UCSD-AML1 (cell line): ENCODE results near the gene KRI1.
A peak's percentile ranks its signal among the peaks of the same experiment; 100 is the strongest.

Source experiments
- DNase-seq: peaks from one replicate; lab custom pipeline; 2025; ENCODE audit not compliant: unreplicated experiment; lab: John Stamatoyannopoulos, UW

The KRI1 gene

GRCh38 chr19:10565567-10566407, at the start of gene KRI1:
KRI1 (minus strand) TSS chr19:10566010; CDS start chr19:10565999, 11 bp downstream.
- peak; percentile 100 for DNase-seq

GRCh38 chr19:10612499-10613119, 46.8 kb upstream of the KRI1 start:
- no peak for DNase-seq

DNA sequence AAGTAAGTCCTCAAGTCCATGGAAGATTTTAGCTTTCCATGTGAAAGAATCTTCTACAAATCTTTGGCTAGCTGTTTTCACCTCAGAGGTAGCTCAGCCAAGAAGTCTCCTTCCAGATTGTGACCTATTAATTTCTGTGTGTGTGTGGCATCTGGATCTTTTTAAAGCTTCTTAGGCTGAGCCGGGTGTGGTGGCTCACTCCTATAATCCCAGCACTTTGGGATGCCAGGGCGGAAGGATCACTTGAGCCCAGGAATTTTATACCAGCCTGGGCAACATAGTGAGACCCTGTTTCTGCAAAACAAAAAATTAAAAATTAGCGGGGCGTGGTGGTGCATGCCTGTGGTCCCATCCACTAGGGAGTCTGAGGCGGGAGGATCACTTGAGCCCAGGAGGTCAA, 46.1 kb upstream of the KRI1 start:
- no peak for DNase-seq

GRCh38 chr19:10604460-10604980, 38.7 kb upstream of the KRI1 start:
- DNase-seq, result peak; percentile 51

GRCh38 chr19:10603873-10604459, 38.2 kb upstream of the KRI1 start:
- DNase-seq, result peak; percentile 51

DNA sequence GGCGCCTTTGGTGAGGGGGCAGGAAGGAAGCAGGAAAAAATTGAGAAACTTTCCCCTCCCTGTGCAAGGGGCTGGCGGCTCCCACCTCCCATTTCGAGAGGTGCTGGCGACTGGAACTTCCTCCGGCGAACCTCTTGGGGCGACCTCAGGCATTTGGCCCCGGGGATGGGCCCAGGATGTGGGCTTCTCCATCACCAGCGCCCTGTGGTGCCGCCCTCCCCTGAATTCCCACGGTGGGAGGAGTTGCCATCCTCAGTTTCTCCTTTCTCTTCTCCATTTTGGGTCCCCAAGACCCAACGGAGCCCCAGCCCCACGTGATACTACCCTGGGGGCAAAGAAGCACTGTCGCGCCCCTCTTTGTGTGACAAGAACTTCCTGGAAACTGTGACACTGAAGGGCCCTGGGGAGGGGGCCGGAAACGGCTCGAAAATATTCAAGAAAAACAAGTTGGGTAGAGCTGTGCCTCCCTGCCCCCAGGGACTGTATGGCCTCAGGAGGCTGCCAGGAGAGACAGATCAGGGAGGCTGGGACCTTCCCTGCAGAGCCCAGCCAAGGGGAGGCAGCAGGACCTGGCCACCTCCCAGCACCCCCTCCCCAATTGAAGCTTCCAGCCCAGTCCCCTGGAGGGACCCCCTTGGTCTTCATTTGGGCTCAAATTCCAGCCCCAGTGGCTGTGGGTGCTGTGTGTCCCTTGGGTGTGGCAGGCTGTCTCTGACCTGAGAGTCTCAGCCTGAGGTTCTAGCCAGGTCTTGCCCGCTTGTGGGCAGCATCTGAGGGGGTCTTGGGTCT, 37.5 kb upstream of the KRI1 start:
- peak; percentile 72 for DNase-seq

DNA sequence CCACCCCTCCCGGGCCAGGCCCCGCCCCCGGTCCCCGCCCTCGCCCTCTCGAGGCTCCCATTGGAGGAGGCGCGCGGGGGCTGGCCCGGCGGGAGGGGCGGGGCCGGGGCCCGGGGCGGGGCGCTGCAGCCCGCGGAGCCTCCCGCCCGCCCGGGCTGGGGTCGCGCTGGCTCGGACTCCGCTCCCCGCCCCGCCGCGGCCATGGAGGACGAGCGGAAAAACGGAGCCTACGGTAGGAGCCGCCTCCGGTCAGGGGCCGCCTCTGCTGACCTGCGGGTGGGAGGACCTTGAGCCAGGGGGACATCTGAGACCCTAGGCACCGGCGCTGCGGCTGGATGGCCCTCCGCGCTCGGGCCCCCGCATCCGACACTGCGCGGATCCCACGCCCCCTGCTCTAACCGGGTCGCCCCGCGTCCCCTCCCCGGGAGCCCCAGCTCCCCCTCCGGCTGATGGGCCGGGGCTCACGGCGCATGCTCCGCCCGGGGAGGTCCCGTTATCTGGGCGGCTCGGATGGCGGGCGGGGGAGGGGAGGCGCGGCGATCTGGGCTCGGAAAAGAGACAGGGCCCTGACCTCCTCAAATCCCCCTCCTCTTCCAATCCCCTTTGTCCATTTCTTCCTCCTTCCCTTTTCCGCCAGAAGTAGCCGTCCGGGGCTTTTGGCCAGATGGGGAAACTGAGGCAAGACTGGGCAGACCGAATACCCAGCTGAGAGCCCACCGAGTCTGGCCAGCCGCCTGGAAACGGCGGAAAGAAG, 36.7 kb upstream of the KRI1 start:
- DNase-seq, result peak; percentile 88

GRCh38 chr19:10601999-10602329, 36.2 kb upstream of the KRI1 start:
- DNase-seq, result no peak

DNA sequence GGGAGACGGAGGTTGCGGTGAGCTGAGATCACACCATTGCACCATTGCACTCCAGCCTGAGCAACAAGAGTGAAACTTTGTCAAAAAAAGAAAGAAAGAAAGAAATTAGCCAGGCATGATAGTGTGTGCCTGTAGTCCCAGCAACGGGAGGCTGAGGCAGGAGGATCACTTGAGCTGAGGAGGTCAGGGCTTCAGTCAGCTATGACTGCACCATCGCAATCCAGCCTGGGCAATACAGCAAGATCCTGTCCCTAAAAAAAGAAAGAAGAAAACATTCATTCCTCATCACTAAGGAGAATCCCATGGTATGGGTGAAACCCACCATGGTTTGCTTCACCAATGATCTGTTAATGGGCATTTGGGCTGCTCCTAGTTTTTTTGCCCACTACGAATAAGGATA, 34.3 kb upstream of the KRI1 start:
- no peak for DNase-seq

DNA sequence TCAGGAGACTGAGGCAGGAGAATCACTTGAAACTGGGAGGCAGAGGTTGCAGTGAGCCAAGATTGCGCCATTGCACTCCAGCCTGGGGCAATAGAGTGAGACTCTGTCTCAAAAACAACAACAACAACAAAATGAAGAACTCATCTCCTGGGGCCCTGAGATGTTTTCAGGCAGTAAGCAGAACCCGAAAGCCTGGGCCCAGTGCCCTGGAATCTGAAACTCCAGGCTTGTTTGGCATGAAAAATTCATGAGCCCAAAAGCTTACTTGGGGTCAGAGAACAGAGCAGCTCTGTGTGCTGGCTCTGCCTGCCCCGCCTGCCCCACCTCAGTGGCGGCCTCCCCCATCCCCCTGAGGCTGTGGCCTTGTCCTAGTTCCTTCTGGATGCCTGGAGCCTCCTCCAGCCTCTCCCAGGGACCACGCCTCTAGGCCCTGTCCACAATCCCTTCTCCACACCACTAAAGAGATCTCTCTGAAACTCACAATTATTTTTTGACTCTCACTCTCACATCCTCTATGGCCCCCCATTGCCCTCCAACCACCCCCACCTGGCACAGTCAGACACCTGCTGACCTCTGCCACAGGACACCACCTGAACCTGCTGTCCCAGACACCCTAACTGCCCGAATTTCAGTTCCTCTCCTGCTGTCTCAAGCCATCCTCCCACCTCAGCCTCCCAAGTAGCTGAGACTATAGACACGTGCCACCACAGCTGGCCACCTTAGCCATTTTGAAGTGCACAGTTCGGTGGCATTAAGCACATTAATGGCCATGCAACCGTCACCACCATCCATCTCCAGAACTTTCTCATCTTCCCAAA, 28.2 kb upstream of the KRI1 start:
- DNase-seq, result no peak

- DNase-seq, result no peak
These were observed 27.3 kb upstream of the KRI1 start for GRCh38 chr19:10593148-10593547.

DNA sequence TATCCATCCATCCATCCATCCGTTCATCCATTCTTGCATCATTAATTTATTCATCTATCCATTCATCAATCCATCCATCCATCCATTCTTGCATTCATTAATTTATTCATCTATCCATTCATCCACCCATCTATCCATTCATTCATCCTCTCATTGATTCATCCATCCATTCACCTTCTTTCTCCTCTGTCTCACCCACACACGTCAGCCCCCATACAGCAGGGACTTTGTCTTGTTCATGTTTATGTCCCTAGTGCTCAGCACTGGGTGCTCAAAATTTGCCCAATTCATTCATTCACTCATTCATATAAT, 22.0 kb upstream of the KRI1 start:
- no peak for DNase-seq

- DNase-seq, result no peak
These were observed 21.4 kb upstream of the KRI1 start, which contains the start of gene AP1M2 for GRCh38 chr19:10587022-10587838. AP1M2 (minus strand) TSS chr19:10587312; CDS start chr19:10587231, 81 bp downstream.

- no peak for DNase-seq
These were observed 20.6 kb upstream of the KRI1 start for GRCh38 chr19:10586396-10586795.

- no peak for DNase-seq
These were observed 17.4 kb upstream of the KRI1 start for GRCh38 chr19:10583036-10583776.

DNA sequence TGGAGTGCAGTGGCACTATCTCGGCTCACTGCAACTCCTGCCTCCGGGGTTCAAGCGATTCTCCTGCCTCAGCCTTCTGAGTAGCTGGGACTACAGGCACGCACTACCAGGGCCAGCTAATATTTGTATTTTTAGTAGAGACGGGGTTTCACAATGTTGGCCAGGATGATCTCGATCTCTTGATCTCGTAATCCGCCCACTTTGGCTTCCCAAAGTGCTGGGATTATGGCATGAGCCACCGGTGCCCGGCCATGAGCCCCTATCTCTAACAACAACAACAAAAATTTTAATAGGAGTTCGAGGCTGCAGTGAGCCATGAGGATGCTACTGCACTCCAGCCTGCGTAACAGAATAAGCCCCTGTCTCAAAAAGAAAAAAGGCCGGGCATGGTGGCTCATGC, 16.3 kb upstream of the KRI1 start:
- DNase-seq, result no peak

- DNase-seq, result peak; percentile 89
These were observed 15.3 kb upstream of the KRI1 start for GRCh38 chr19:10580979-10581631.

DNA sequence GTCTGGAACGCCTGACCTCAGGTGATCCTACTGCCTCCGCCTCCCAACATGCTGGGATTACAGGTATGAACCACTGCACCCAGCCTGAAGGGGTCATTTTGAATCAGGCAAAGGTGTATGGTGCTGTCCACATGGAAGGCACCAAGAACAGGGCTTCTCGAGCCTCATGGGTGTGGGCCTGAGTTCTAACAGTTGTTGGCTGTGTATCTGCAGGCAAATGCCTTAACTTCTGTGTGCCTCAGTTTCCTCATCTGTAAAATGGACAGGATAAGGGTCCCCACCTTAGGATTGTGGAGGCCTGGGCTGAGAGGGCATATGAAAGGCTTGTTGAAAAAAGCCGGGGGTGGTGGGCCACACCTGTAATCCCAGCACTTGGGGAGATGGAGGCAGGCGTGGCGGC, 12.1 kb upstream of the KRI1 start:
- DNase-seq, result no peak
